Tibial nerve (tissue), 4 donors: ENCODE results near the gene PLPPR3. TPM values are rescaled to one million over a fixed set of nuclear protein-coding genes. Genes with fewer than 3 reads are reported as not detected.
A peak's percentile ranks its signal among the peaks of the same experiment; 100 is the strongest.

Experiments
- DNase-seq, 2 donors: peaks; one replicate each; pipeline ENCODE4 v3.0.0-alpha.2; 2019; ENCODE audit warnings: low spot score in 2 of 2
- H3K27ac ChIP-seq, 4 donors: fragments of 200-600 bp; sonication (generic) in 3 of 4; one replicate each; pipeline ENCODE4 v1.5.1; 2017 to 2019; ENCODE audit warnings: mild to moderate bottlenecking in 1 of 4
- H3K27me3 ChIP-seq, 2 donors: fragments of 200-600 bp; sonication (generic) in 1 of 2; one replicate each; pipeline versions ENCODE4 v1.5.1 to v1.6.0; 2017 to 2019
- H3K36me3 ChIP-seq, 3 donors: fragments of 200-600 bp; sonication (generic); one replicate each; pipeline ENCODE4 v1.5.1; 2018 to 2019
- H3K4me1 ChIP-seq, 4 donors: fragments of 200-600 bp; sonication (generic) in 3 of 4; one replicate each; pipeline ENCODE4 v1.5.1; 2017 to 2019
- H3K4me3 ChIP-seq, 4 donors: fragments of 200-600 bp; sonication (generic) in 3 of 4; one replicate each; pipeline ENCODE4 v1.5.1; 2017 to 2019; ENCODE audit warnings: mild to moderate bottlenecking in 1 of 4, moderate library complexity in 1 of 4
- H3K9me3 ChIP-seq, 4 donors: fragments of 200-600 bp; sonication (generic) in 3 of 4; one replicate each; pipeline ENCODE4 v1.5.1; 2017 to 2019
- EP300 ChIP-seq, 2 donors: sonication (generic); formaldehyde crosslinking; IDR thresholded peaks; one replicate each; pipeline ENCODE4 v1.6.1; 2017; ENCODE audit warnings: antibody characterized with exemption in 2 of 2, mild to moderate bottlenecking in 1 of 2
- POLR2A ChIP-seq, 2 donors: fragments of 450-650 bp; IDR thresholded peaks; one replicate each; pipeline ENCODE4 v1.6.1; 2017; ENCODE audit warnings: antibody characterized with exemption in 2 of 2, mild to moderate bottlenecking in 2 of 2, moderate library complexity in 2 of 2
- WGBS, 2 donors: methylation state at CpG; one replicate each; pipeline ENCODE4 v1.1.5; 2018; 5-methylcytosine and 5-hydroxymethylcytosine counted together
- total RNA-seq, 4 donors: library from RNA; depleted of rRNA; stranded (reverse); fragments of >200 nt; gene quantifications; one replicate each; pipeline ENCODE4 v1.1.0, GENCODE V29; 2016
- TF ChIP-seq, protein P1 (sequence below), 5 experiments: fragments of 200-600 bp in 3 of 5; fragments of 450-650 bp in 2 of 5; sonication (generic) in 3 of 5; IDR thresholded peaks; one replicate each; pipeline ENCODE4 v1.5.1; 2016 to 2019; ENCODE audit warnings: antibody characterized with exemption in 5 of 5, mild to moderate bottlenecking in 3 of 5, moderate library complexity in 2 of 5

Gene PLPPR3
- total RNA-seq, 4 donors from 2014 or later: not detected

DNA sequence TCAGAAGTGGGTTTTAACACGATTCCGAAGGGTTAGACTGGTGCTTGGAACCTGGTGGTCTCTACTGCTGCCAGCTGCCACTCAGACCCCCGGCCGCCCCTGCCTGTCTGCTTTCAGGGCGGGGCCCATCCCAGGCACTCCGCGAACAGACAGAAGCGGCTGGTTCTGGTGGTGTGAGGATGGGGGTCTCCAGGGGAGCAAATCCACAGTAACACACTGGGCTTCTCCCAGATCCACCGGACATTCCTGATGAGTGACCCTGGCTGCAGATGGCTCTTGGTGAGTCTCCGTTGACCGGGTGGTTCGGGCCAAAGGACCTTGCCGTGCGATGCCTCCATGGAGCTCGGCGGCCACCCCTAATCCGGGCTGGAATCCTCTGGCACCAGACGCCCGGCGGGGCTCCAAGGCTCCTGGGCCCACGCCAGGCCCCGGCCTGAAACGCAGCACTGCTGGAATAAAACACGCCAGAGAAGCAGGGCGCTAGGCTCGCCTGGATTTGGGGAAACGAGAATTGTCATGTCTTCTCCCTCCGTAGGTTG lies 26.6 kb downstream of the PLPPR3 start:
- WGBS, 2 donors: 78 to 84% methylated on average over 28 of the region's 28 CpGs
- Histone ChIP-seq H3K4me1 (peaks cover 0 to 52% (median 25%) of the 10 kb centered on the region in 4 donors), H3K4me3 (no peak overlapping the region), H3K36me3 (peaks cover 0 to 2% (median 0%) of the 10 kb centered on the region in 3 donors), H3K9me3 (no peaks in the 10 kb centered on the region), H3K27ac (peak overlapping the region in 2 of 4 donors; percentile 27 to 43), H3K27me3 (no peaks in the 10 kb centered on the region)
- TF ChIP-seq POLR2A (IDR thresholded peaks at IDR 0.05): no peak
- TF ChIP-seq, protein P1, sequence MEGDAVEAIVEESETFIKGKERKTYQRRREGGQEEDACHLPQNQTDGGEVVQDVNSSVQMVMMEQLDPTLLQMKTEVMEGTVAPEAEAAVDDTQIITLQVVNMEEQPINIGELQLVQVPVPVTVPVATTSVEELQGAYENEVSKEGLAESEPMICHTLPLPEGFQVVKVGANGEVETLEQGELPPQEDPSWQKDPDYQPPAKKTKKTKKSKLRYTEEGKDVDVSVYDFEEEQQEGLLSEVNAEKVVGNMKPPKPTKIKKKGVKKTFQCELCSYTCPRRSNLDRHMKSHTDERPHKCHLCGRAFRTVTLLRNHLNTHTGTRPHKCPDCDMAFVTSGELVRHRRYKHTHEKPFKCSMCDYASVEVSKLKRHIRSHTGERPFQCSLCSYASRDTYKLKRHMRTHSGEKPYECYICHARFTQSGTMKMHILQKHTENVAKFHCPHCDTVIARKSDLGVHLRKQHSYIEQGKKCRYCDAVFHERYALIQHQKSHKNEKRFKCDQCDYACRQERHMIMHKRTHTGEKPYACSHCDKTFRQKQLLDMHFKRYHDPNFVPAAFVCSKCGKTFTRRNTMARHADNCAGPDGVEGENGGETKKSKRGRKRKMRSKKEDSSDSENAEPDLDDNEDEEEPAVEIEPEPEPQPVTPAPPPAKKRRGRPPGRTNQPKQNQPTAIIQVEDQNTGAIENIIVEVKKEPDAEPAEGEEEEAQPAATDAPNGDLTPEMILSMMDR (IDR thresholded peaks at IDR 0.05): no peak
- TF ChIP-seq EP300 (IDR thresholded peaks at IDR 0.05): no peak
- no peak for DNase-seq

- no peaks in the 10 kb centered on the region for H3K36me3 ChIP-seq
- peaks cover 0 to 49% (median 18%) of the 10 kb centered on the region in 4 donors for H3K4me1 ChIP-seq
- no peak for DNase-seq
- no peak overlapping the region for H3K27ac ChIP-seq
- 89% methylated on average over 12 of the region's 12 CpGs for WGBS, 2 donors
- no peaks in the 10 kb centered on the region for H3K9me3 ChIP-seq
- H3K27me3 ChIP-seq: no peaks in the 10 kb centered on the region
- no peak overlapping the region for H3K4me3 ChIP-seq
- TF ChIP-seq EP300 (IDR thresholded peaks at IDR 0.05): no peak
These were observed 27.9 kb downstream of the PLPPR3 start for GRCh38 chr19:793806-794205.

- H3K36me3 ChIP-seq: no peaks in the 10 kb centered on the region
- no peak for TF ChIP-seq EP300 (IDR thresholded peaks at IDR 0.05)
- no peak for TF ChIP-seq POLR2A (IDR thresholded peaks at IDR 0.05)
- TF ChIP-seq, protein P1 (IDR thresholded peaks at IDR 0.05): no peak
- H3K27ac ChIP-seq: peak overlapping the region in 2 of 4 donors; percentile 64 to 66
- H3K27me3 ChIP-seq: no peaks in the 10 kb centered on the region
- no peak overlapping the region for H3K4me3 ChIP-seq
- DNase-seq: no peak
- 66 to 74% methylated on average over 16 of the region's 16 CpGs for WGBS, 2 donors
- H3K9me3 ChIP-seq: no peaks in the 10 kb centered on the region
- peaks cover 0 to 54% (median 17%) of the 10 kb centered on the region in 4 donors for H3K4me1 ChIP-seq
These were observed 29.4 kb downstream of the PLPPR3 start for GRCh38 chr19:792306-792885.

DNA sequence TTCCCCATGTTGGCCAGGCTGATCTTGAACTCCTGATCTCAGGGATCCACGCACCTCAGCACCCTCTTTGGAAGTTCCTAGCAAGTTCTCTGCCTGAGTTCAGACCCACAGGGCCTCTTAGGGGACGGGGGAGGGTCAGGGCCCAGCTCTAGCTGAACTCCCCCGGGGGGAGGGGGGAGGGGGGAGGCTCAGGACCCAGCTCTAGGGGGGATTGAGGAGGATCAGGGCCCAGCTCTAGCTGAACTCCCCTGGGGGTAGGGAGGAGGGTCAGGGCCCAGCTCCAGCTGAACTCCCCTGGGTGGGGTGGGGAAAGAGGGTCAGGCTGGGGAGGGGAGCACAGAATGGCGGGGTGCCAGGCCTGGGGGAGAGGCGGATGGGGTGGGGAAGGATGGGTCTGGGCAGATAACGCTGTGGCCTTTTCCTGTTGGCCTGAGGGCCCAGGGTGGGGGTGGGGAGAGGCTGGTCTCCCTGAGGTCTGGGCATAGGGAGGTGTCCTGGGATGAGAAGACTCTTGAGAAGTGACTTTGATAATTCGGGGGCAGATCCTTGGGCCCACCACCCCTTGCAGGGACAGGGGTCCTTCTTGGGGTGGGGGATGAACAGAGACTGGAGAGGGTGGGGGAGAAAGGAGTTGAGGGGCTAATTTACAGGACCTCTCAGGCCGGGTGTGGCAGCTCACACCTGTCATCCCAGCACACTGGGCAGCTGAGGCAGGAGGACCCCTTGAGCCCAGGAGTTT lies 30.0 kb downstream of the PLPPR3 start:
- Histone ChIP-seq H3K9me3 (no peaks in the 10 kb centered on the region), H3K4me1 (peaks cover 0 to 54% (median 17%) of the 10 kb centered on the region in 4 donors), H3K27ac (peak overlapping the region in 3 of 4 donors; percentile 50 to 66 (median 64)), H3K36me3 (no peaks in the 10 kb centered on the region), H3K4me3 (no peak overlapping the region), H3K27me3 (no peaks in the 10 kb centered on the region)
- 46 to 53% methylated on average over 7 to 8 of the region's 8 CpGs for WGBS, 2 donors
- TF ChIP-seq POLR2A (IDR thresholded peaks at IDR 0.05) (no peak), EP300 (IDR thresholded peaks at IDR 0.05) (no peak)
- TF ChIP-seq, protein P1 (IDR thresholded peaks at IDR 0.05): no peak
- no peak for DNase-seq

- Histone ChIP-seq H3K27me3 (no peaks in the 10 kb centered on the region), H3K4me3 (no peak overlapping the region), H3K36me3 (no peaks in the 10 kb centered on the region), H3K9me3 (no peaks in the 10 kb centered on the region), H3K4me1 (peaks cover 0 to 49% (median 12%) of the 10 kb centered on the region in 4 donors), H3K27ac (peak overlapping the region in 3 of 4 donors; percentile 50 to 66 (median 64))
- 68 to 73% methylated on average over 26 of the region's 26 CpGs for WGBS, 2 donors
- DNase-seq: no peak
- TF ChIP-seq, protein P1 (IDR thresholded peaks at IDR 0.05): no peak
- no peak for TF ChIP-seq EP300 (IDR thresholded peaks at IDR 0.05)
- TF ChIP-seq POLR2A (IDR thresholded peaks at IDR 0.05): no peak
These were observed 30.7 kb downstream of the PLPPR3 start for GRCh38 chr19:791007-791566.
